Breast epithelium (tissue), 3 donors: Measurements from ENCODE around the gene ARHGAP26.

Source experiments
- POLR2A ChIP-seq: fragments of 450-650 bp; IDR thresholded peaks from one replicate; pipeline ENCODE4 v1.6.1; 2016; ENCODE audit warnings: antibody characterized with exemption, mild to moderate bottlenecking, moderate library complexity
- TF ChIP-seq, protein P1 (sequence below), 3 donors: fragments of 450-650 bp; IDR thresholded peaks; one replicate each; pipeline ENCODE4 v1.5.1; 2016 to 2017; ENCODE audit warnings: antibody characterized with exemption in 3 of 3, mild to moderate bottlenecking in 3 of 3, moderate library complexity in 3 of 3

DNA sequence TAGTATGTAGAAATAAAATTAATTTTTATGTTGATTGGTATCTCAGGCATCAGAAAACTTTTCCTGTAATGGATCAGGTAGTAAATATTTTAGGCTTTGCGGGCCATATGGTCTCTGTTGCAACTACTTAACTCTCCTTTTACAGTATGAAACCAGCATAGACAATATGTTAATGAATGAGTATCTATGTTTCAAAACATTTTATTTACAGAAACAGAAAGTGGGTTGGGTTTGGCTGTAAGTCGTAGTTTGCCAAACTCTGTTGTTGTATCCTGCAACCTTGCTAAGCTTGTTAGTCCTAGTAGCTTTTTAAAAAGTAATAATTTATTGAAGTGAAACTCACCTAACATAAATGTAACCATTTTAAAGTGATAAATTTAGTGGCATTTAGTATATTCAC lies 501.3 kb downstream of the ARHGAP26 start:
- TF ChIP-seq, protein P1, sequence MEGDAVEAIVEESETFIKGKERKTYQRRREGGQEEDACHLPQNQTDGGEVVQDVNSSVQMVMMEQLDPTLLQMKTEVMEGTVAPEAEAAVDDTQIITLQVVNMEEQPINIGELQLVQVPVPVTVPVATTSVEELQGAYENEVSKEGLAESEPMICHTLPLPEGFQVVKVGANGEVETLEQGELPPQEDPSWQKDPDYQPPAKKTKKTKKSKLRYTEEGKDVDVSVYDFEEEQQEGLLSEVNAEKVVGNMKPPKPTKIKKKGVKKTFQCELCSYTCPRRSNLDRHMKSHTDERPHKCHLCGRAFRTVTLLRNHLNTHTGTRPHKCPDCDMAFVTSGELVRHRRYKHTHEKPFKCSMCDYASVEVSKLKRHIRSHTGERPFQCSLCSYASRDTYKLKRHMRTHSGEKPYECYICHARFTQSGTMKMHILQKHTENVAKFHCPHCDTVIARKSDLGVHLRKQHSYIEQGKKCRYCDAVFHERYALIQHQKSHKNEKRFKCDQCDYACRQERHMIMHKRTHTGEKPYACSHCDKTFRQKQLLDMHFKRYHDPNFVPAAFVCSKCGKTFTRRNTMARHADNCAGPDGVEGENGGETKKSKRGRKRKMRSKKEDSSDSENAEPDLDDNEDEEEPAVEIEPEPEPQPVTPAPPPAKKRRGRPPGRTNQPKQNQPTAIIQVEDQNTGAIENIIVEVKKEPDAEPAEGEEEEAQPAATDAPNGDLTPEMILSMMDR (IDR thresholded peaks at IDR 0.05): no peak
- no peak for TF ChIP-seq POLR2A
